MM.1S (cell line): ENCODE measurements around the gene CABLES1.

Source experiments
- CTCF ChIP-seq: fragments of 300-600 bp; sonication (generic); IDR thresholded peaks from 2 replicates; pipeline ENCODE4 v1.5.1; 2016; ENCODE audit warnings: antibody characterized with exemption, low read length, mixed read lengths
- EZH2phosphoT487 ChIP-seq: fragments of 300-600 bp; sonication (generic); IDR thresholded peaks from 2 replicates; pipeline ENCODE4 v1.6.1; 2018; ENCODE audit warnings: antibody characterized with exemption, low read length

GRCh38 chr18:23133860-23134779, 1.2 kb upstream of the CABLES1 start:
- TF ChIP-seq CTCF, result no peak
- no peak for TF ChIP-seq EZH2phosphoT487
